Measurements from ENCODE around the gene CCDC78. TPM values are rescaled to one million over a fixed set of nuclear protein-coding genes. Genes with fewer than 3 reads are reported as not detected.

The CCDC78 gene
- total and polyA plus RNA-seq, 2 of the 13 experiments (the other 11 are each of a cell fraction or from before 2014, with no cell fraction given) = 0.53 to 1.5 TPM

DNA sequence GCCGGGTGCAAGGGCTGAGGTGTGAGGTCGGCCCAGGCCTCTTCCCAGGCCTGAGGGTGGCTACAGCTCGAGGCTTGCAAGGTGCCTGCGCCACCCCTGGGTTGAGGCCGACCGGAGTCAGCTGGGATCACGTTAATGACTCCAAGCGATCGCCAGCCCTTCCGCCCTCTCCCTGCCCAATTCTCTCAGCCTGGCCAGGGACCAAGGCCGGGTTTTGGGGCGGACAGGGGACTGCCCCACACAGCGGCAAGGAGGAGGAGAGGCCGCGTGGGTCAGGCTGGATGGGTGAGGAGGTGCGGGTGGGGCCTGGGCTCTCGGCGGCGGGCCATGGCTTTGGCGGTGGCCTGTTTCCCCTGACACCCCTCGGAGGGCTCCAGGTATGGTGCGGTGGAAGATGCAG lies 32.9 kb downstream of the CCDC78 start:
- intact Hi-C loops (cut with micrococcal nuclease; ENCODE audit: unreplicated experiment) (no loop called here), in situ Hi-C loops (cut with HindIII; ENCODE audit: extremely low pct_ligation_motif_present, low pct_unique_long_range_greater_than_20kb) (no loop called here)
- ChIA-PET POLR2A (interaction anchor here (3.4 kb wide), 1 partner anchor 27 kb away, joined by 21 read pairs; the partner anchor contains the start of gene ANTKMT), CTCF (ENCODE audit: low intra/inter-chr PET ratio, low total read pairs) (no interaction called here)
- H3K36me3 ChIP-seq (replicated peaks in 1 of 2; ENCODE audit: control insufficient read depth in 1 of 2, insufficient read depth in 2 of 2, low read length in 2 of 2) = no peaks in the 10 kb centered on the region
- no peak overlapping the region for H2AFZ ChIP-seq (ENCODE audit: low read length)
- ATAC-seq = no peak
- no peaks in the 10 kb centered on the region for H3K9me3 ChIP-seq (ENCODE audit: low read length)
- no peak for DNase-seq (ENCODE audit: low spot score)
- no peak for FAIRE-seq
- peak overlapping the region in 1 of 3 experiments; percentile 69; a peak in 1 of 6 replicates for H3K4me3 ChIP-seq (replicated peaks in 1 of 3; ENCODE audit: insufficient read depth in 1 of 3, low read depth in 2 of 3, low read length in 3 of 3)
- no peaks in the 10 kb centered on the region for H4K20me1 ChIP-seq (ENCODE audit: insufficient read depth, low read length)
- WGBS (ENCODE audit: low lambda C conversion rate) = 100% methylated on average over 1 of the region's 22 CpGs
- H3K4me2 ChIP-seq (ENCODE audit: low read depth, low read length) = peak overlapping the region; percentile 84; the same call in 1 of the 2 replicates
- H3K9ac ChIP-seq (ENCODE audit: insufficient read depth, low read depth, low read length) = no peak overlapping the region
- H3K27me3 ChIP-seq (ENCODE audit: control insufficient read depth in 1 of 2, insufficient read depth in 2 of 2, low read length in 2 of 2) = peaks cover 7 to 33% of the 10 kb centered on the region in 2 experiments
- BruUV-seq (replicated peaks) = no TSS peak
- peaks cover 26% of the 10 kb centered on the region for H3K4me1 ChIP-seq (ENCODE audit: insufficient read depth, low read length)
- peaks cover 2% of the 10 kb centered on the region for H3K79me2 ChIP-seq (ENCODE audit: insufficient read depth, low read length)
- no peak overlapping the region for H3K27ac ChIP-seq (ENCODE audit: extremely low read length, insufficient read depth, low read length)
- peak; percentile 35; the same call in 1 of the 2 replicates for TF ChIP-seq RXRA (CRISPR knock-in tag; IDR thresholded peaks at IDR 0.05)
- TF ChIP-seq, protein P1, sequence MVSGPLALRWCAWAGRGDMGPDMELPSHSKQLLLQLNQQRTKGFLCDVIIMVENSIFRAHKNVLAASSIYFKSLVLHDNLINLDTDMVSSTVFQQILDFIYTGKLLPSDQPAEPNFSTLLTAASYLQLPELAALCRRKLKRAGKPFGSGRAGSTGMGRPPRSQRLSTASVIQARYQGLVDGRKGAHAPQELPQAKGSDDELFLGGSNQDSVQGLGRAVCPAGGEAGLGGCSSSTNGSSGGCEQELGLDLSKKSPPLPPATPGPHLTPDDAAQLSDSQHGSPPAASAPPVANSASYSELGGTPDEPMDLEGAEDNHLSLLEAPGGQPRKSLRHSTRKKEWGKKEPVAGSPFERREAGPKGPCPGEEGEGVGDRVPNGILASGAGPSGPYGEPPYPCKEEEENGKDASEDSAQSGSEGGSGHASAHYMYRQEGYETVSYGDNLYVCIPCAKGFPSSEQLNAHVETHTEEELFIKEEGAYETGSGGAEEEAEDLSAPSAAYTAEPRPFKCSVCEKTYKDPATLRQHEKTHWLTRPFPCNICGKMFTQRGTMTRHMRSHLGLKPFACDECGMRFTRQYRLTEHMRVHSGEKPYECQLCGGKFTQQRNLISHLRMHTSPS (CRISPR knock-in tag; IDR thresholded peaks at IDR 0.05; ENCODE audit: low read depth) = 0 out of 2 replicates have a peak, but pooled peaks have one; percentile 27
- TF ChIP-seq, protein P2, sequence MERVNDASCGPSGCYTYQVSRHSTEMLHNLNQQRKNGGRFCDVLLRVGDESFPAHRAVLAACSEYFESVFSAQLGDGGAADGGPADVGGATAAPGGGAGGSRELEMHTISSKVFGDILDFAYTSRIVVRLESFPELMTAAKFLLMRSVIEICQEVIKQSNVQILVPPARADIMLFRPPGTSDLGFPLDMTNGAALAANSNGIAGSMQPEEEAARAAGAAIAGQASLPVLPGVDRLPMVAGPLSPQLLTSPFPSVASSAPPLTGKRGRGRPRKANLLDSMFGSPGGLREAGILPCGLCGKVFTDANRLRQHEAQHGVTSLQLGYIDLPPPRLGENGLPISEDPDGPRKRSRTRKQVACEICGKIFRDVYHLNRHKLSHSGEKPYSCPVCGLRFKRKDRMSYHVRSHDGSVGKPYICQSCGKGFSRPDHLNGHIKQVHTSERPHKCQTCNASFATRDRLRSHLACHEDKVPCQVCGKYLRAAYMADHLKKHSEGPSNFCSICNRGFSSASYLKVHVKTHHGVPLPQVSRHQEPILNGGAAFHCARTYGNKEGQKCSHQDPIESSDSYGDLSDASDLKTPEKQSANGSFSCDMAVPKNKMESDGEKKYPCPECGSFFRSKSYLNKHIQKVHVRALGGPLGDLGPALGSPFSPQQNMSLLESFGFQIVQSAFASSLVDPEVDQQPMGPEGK (CRISPR knock-in tag; IDR thresholded peaks at IDR 0.05) = no peak
- 0 out of 2 replicates have a peak, but pooled peaks have one; percentile 25 for TF ChIP-seq ZFX (CRISPR knock-in tag; IDR thresholded peaks at IDR 0.05; ENCODE audit: low read depth)
- no peak for TF ChIP-seq RFX3 (CRISPR knock-in tag; IDR thresholded peaks at IDR 0.05)
- no peak for TF ChIP-seq ZKSCAN1 (IDR thresholded peaks at IDR 0.05; ENCODE audit: low read length)
- TF ChIP-seq, protein P3, sequence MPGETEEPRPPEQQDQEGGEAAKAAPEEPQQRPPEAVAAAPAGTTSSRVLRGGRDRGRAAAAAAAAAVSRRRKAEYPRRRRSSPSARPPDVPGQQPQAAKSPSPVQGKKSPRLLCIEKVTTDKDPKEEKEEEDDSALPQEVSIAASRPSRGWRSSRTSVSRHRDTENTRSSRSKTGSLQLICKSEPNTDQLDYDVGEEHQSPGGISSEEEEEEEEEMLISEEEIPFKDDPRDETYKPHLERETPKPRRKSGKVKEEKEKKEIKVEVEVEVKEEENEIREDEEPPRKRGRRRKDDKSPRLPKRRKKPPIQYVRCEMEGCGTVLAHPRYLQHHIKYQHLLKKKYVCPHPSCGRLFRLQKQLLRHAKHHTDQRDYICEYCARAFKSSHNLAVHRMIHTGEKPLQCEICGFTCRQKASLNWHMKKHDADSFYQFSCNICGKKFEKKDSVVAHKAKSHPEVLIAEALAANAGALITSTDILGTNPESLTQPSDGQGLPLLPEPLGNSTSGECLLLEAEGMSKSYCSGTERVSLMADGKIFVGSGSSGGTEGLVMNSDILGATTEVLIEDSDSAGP (CRISPR knock-in tag; IDR thresholded peaks at IDR 0.05; ENCODE audit: borderline replicate concordance) = peak; percentile 44; the same call in 1 of the 2 replicates
- no peak for TF ChIP-seq ZNF577 (CRISPR knock-in tag; IDR thresholded peaks at IDR 0.05; ENCODE audit: borderline replicate concordance, low read depth)
- TF ChIP-seq, protein P4, sequence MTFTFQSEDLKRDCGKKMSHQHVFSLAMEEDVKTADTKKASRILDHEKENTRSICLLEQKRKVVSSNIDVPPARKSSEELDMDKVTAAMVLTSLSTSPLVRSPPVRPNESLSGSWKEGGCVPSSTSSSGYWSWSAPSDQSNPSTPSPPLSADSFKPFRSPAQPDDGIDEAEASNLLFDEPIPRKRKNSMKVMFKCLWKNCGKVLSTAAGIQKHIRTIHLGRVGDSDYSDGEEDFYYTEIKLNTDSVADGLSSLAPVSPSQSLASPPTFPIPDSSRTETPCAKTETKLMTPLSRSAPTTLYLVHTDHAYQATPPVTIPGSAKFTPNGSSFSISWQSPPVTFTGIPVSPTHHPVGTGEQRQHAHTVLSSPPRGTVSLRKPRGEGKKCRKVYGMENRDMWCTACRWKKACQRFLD (CRISPR knock-in tag; IDR thresholded peaks at IDR 0.05; ENCODE audit: borderline replicate concordance) = no peak
- peak; percentile 56 for TF ChIP-seq KDM2A (CRISPR knock-in tag; IDR thresholded peaks at IDR 0.05; ENCODE audit: borderline replicate concordance, low read depth)
- TF ChIP-seq, protein P5, sequence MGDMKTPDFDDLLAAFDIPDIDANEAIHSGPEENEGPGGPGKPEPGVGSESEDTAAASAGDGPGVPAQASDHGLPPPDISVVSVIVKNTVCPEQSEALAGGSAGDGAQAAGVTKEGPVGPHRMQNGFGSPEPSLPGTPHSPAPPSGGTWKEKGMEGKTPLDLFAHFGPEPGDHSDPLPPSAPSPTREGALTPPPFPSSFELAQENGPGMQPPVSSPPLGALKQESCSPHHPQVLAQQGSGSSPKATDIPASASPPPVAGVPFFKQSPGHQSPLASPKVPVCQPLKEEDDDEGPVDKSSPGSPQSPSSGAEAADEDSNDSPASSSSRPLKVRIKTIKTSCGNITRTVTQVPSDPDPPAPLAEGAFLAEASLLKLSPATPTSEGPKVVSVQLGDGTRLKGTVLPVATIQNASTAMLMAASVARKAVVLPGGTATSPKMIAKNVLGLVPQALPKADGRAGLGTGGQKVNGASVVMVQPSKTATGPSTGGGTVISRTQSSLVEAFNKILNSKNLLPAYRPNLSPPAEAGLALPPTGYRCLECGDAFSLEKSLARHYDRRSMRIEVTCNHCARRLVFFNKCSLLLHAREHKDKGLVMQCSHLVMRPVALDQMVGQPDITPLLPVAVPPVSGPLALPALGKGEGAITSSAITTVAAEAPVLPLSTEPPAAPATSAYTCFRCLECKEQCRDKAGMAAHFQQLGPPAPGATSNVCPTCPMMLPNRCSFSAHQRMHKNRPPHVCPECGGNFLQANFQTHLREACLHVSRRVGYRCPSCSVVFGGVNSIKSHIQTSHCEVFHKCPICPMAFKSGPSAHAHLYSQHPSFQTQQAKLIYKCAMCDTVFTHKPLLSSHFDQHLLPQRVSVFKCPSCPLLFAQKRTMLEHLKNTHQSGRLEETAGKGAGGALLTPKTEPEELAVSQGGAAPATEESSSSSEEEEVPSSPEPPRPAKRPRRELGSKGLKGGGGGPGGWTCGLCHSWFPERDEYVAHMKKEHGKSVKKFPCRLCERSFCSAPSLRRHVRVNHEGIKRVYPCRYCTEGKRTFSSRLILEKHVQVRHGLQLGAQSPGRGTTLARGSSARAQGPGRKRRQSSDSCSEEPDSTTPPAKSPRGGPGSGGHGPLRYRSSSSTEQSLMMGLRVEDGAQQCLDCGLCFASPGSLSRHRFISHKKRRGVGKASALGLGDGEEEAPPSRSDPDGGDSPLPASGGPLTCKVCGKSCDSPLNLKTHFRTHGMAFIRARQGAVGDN (CRISPR knock-in tag; IDR thresholded peaks at IDR 0.05) = 0 out of 2 replicates have a peak, but pooled peaks have one; percentile 19
- TF ChIP-seq HIVEP1 (CRISPR knock-in tag; IDR thresholded peaks at IDR 0.05) = peak; percentile 21; the same call in 1 of the 2 replicates
- TF ChIP-seq AGO2 (optimal IDR thresholded peaks at IDR 0.05; ENCODE audit: low read depth, low read length) = peak; percentile 55
